WTC11 (cell line): ENCODE data around the gene BICDL2. TPM values are rescaled to one million over a fixed set of nuclear protein-coding genes. Genes with fewer than 3 reads are reported as not detected.

Experiments used
- ATF1 ChIP-seq: sonication (generic); formaldehyde crosslinking; IDR thresholded peaks from 2 replicates; pipeline ENCODE4 v1.8.1; 2023; ENCODE audit warnings: mild to moderate bottlenecking, moderate library complexity, missing genetic modification reagents
- GRHL2 ChIP-seq: fragments of 250-450 bp; sonication (Bioruptor Pico); IDR thresholded peaks from 2 replicates; pipeline ENCODE4 v1.8.0; 2022; ENCODE audit warnings: mild to moderate bottlenecking, moderate library complexity; ENCODE audit not compliant: insufficient replicate concordance, severe bottlenecking
- KAT7 ChIP-seq: sonication (generic); formaldehyde crosslinking; IDR thresholded peaks from 2 replicates; pipeline ENCODE4 v1.8.1; 2023; ENCODE audit warnings: missing genetic modification reagents, mild to moderate bottlenecking, borderline replicate concordance
- MXD4 ChIP-seq: fragments of 250-450 bp; sonication (Bioruptor Pico); IDR thresholded peaks from 2 replicates; pipeline ENCODE4 v1.8.0; 2021; ENCODE audit warnings: mild to moderate bottlenecking, moderate library complexity, borderline replicate concordance
- NFATC4 ChIP-seq: fragments of 250-450 bp; sonication (Bioruptor Pico); IDR thresholded peaks from 2 replicates; pipeline ENCODE4 v1.9.0; 2021; ENCODE audit warnings: mild to moderate bottlenecking
- NR2C2 ChIP-seq: sonication (generic); formaldehyde crosslinking; IDR thresholded peaks from 2 replicates; pipeline ENCODE4 v1.8.0; 2022; ENCODE audit warnings: mild to moderate bottlenecking, missing genetic modification reagents
- OVOL2 ChIP-seq: fragments of 250-450 bp; sonication (Bioruptor Pico); IDR thresholded peaks from 2 replicates; pipeline ENCODE4 v1.9.0; 2021; ENCODE audit warnings: mild to moderate bottlenecking, borderline replicate concordance
- PRRX2 ChIP-seq: fragments of 250-450 bp; sonication (Bioruptor Pico); IDR thresholded peaks from 2 replicates; pipeline ENCODE4 v1.8.0; 2021; ENCODE audit warnings: mild to moderate bottlenecking
- SP1 ChIP-seq: sonication (generic); formaldehyde crosslinking; conservative IDR thresholded peaks from 2 replicates; pipeline ENCODE4 v1.8.1; 2022; ENCODE audit warnings: missing genetic modification reagents
- TEAD4 ChIP-seq: sonication (generic); formaldehyde crosslinking; IDR thresholded peaks from 2 replicates; pipeline ENCODE4 v1.8.0; 2022; ENCODE audit warnings: mild to moderate bottlenecking, missing genetic modification reagents
- ZNF317 ChIP-seq: sonication (generic); formaldehyde crosslinking; IDR thresholded peaks from 2 replicates; pipeline ENCODE4 v1.8.1; 2023; ENCODE audit warnings: low read depth, mild to moderate bottlenecking, moderate library complexity, missing genetic modification reagents, borderline replicate concordance
- total RNA-seq: library from RNA; stranded (reverse); gene quantifications from 3 replicates; pipeline ENCODE4 v1.2.3, GENCODE V29; 2021
- TF ChIP-seq, protein P1 (sequence below): fragments of 250-450 bp; sonication (Bioruptor Pico); IDR thresholded peaks from 2 replicates; pipeline ENCODE4 v1.9.0; 2021; ENCODE audit warnings: mild to moderate bottlenecking, borderline replicate concordance
- TF ChIP-seq, protein P2 (sequence below): fragments of 200-600 bp; IDR thresholded peaks from 2 replicates; pipeline ENCODE4 v1.8.0; 2022; ENCODE audit warnings: antibody characterized with exemption
- TF ChIP-seq, protein P3 (sequence below): sonication (generic); formaldehyde crosslinking; IDR thresholded peaks from 2 replicates; pipeline ENCODE4 v1.8.1; 2023; ENCODE audit warnings: mild to moderate bottlenecking, missing genetic modification reagents
- TF ChIP-seq, protein P4 (sequence below): sonication (generic); formaldehyde crosslinking; IDR thresholded peaks from 2 replicates; pipeline ENCODE4 v1.8.0; 2023; ENCODE audit warnings: missing genetic modification reagents
- TF ChIP-seq, protein P5 (sequence below): sonication (generic); formaldehyde crosslinking; conservative IDR thresholded peaks from 2 replicates; pipeline ENCODE4 v1.8.1; 2023; ENCODE audit warnings: mild to moderate bottlenecking, low read depth, missing genetic modification reagents, moderate library complexity
- TF ChIP-seq, protein P6 (sequence below): sonication (generic); formaldehyde crosslinking; IDR thresholded peaks from 2 replicates; pipeline ENCODE4 v1.8.1; 2023; ENCODE audit warnings: mild to moderate bottlenecking, missing genetic modification reagents, moderate library complexity
- TF ChIP-seq, protein P7 (sequence below): sonication (generic); formaldehyde crosslinking; IDR thresholded peaks from 2 replicates; pipeline ENCODE4 v1.8.0; 2023; ENCODE audit warnings: missing genetic modification reagents, mild to moderate bottlenecking, borderline replicate concordance
- TF ChIP-seq, protein P8 (sequence below): fragments of 250-450 bp; sonication (Bioruptor Pico); IDR thresholded peaks from 2 replicates; pipeline ENCODE4 v1.8.0; 2021; ENCODE audit warnings: mild to moderate bottlenecking

Gene BICDL2
- total RNA-seq, 1 experiment from 2014 or later: 28.2 TPM

DNA sequence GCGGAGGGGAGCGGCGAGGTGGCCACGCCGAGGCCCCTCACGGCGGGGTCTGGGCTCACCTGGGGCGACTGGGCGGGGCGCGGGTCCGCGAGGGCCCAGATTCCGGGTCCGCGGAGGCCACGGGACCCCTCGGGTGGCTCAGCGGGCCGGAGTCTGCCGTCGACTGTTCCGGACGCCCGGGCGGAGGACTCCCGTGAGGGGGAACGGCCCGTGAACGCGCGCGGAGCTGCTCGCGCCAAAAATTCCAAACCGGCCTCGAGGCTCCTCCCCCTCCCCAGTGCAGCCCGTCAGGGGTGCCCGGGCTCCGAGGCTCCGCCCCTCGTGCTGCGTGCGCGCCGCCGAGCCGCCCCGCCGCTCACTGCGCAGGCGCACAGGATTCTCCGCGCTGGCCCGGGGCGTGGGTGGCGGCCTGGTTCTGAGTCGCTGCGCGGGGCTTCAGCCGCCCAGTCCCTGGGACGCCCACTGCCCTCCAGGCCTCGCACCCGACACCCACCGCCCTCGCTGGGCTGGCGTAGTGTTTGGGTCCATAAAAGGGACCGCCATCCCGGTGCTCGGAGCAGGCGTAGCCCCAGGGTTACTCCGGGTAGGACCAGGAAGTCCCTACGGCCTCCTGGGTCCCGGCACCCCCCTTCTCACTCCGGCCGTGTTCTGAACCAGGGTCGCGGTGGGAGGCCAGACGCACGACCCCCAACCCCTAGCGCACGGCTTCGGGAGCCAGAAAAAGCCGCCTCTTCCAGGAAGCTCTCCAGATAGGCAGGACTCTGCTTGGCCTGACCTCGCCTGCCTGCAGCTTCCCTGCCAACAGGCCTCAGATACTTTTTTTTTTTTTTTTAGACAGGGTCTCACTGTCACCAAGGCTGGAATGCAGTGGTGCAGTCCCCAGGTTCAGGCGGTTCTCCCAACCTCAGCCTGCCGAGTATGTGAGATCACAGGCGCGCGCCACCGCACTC is 56.2 kb downstream of the BICDL2 start, which contains the start of gene PKMYT1 (continued):
- TF ChIP-seq, protein P1, sequence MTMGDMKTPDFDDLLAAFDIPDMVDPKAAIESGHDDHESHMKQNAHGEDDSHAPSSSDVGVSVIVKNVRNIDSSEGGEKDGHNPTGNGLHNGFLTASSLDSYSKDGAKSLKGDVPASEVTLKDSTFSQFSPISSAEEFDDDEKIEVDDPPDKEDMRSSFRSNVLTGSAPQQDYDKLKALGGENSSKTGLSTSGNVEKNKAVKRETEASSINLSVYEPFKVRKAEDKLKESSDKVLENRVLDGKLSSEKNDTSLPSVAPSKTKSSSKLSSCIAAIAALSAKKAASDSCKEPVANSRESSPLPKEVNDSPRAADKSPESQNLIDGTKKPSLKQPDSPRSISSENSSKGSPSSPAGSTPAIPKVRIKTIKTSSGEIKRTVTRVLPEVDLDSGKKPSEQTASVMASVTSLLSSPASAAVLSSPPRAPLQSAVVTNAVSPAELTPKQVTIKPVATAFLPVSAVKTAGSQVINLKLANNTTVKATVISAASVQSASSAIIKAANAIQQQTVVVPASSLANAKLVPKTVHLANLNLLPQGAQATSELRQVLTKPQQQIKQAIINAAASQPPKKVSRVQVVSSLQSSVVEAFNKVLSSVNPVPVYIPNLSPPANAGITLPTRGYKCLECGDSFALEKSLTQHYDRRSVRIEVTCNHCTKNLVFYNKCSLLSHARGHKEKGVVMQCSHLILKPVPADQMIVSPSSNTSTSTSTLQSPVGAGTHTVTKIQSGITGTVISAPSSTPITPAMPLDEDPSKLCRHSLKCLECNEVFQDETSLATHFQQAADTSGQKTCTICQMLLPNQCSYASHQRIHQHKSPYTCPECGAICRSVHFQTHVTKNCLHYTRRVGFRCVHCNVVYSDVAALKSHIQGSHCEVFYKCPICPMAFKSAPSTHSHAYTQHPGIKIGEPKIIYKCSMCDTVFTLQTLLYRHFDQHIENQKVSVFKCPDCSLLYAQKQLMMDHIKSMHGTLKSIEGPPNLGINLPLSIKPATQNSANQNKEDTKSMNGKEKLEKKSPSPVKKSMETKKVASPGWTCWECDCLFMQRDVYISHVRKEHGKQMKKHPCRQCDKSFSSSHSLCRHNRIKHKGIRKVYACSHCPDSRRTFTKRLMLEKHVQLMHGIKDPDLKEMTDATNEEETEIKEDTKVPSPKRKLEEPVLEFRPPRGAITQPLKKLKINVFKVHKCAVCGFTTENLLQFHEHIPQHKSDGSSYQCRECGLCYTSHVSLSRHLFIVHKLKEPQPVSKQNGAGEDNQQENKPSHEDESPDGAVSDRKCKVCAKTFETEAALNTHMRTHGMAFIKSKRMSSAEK (CRISPR knock-in tag): no peak
- no peak for TF ChIP-seq NFATC4
- TF ChIP-seq MXD4: no peak
- peak; percentile 83 for TF ChIP-seq SP1
- TF ChIP-seq, protein P2, sequence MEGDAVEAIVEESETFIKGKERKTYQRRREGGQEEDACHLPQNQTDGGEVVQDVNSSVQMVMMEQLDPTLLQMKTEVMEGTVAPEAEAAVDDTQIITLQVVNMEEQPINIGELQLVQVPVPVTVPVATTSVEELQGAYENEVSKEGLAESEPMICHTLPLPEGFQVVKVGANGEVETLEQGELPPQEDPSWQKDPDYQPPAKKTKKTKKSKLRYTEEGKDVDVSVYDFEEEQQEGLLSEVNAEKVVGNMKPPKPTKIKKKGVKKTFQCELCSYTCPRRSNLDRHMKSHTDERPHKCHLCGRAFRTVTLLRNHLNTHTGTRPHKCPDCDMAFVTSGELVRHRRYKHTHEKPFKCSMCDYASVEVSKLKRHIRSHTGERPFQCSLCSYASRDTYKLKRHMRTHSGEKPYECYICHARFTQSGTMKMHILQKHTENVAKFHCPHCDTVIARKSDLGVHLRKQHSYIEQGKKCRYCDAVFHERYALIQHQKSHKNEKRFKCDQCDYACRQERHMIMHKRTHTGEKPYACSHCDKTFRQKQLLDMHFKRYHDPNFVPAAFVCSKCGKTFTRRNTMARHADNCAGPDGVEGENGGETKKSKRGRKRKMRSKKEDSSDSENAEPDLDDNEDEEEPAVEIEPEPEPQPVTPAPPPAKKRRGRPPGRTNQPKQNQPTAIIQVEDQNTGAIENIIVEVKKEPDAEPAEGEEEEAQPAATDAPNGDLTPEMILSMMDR: no peak
- TF ChIP-seq TEAD4: no peak
- TF ChIP-seq KAT7 (CRISPR knock-in tag): no peak
- no peak for TF ChIP-seq OVOL2 (CRISPR knock-in tag)
- TF ChIP-seq, protein P3, sequence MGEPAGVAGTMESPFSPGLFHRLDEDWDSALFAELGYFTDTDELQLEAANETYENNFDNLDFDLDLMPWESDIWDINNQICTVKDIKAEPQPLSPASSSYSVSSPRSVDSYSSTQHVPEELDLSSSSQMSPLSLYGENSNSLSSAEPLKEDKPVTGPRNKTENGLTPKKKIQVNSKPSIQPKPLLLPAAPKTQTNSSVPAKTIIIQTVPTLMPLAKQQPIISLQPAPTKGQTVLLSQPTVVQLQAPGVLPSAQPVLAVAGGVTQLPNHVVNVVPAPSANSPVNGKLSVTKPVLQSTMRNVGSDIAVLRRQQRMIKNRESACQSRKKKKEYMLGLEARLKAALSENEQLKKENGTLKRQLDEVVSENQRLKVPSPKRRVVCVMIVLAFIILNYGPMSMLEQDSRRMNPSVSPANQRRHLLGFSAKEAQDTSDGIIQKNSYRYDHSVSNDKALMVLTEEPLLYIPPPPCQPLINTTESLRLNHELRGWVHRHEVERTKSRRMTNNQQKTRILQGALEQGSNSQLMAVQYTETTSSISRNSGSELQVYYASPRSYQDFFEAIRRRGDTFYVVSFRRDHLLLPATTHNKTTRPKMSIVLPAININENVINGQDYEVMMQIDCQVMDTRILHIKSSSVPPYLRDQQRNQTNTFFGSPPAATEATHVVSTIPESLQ (CRISPR knock-in tag): no peak
- TF ChIP-seq, protein P4, sequence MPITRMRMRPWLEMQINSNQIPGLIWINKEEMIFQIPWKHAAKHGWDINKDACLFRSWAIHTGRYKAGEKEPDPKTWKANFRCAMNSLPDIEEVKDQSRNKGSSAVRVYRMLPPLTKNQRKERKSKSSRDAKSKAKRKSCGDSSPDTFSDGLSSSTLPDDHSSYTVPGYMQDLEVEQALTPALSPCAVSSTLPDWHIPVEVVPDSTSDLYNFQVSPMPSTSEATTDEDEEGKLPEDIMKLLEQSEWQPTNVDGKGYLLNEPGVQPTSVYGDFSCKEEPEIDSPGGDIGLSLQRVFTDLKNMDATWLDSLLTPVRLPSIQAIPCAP: no peak
- TF ChIP-seq ZNF317: no peak; the same call in 1 of the 2 replicates
- TF ChIP-seq, protein P5, sequence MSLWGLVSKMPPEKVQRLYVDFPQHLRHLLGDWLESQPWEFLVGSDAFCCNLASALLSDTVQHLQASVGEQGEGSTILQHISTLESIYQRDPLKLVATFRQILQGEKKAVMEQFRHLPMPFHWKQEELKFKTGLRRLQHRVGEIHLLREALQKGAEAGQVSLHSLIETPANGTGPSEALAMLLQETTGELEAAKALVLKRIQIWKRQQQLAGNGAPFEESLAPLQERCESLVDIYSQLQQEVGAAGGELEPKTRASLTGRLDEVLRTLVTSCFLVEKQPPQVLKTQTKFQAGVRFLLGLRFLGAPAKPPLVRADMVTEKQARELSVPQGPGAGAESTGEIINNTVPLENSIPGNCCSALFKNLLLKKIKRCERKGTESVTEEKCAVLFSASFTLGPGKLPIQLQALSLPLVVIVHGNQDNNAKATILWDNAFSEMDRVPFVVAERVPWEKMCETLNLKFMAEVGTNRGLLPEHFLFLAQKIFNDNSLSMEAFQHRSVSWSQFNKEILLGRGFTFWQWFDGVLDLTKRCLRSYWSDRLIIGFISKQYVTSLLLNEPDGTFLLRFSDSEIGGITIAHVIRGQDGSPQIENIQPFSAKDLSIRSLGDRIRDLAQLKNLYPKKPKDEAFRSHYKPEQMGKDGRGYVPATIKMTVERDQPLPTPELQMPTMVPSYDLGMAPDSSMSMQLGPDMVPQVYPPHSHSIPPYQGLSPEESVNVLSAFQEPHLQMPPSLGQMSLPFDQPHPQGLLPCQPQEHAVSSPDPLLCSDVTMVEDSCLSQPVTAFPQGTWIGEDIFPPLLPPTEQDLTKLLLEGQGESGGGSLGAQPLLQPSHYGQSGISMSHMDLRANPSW: no peak
- no peak for TF ChIP-seq PRRX2 (CRISPR knock-in tag)
- TF ChIP-seq, protein P6, sequence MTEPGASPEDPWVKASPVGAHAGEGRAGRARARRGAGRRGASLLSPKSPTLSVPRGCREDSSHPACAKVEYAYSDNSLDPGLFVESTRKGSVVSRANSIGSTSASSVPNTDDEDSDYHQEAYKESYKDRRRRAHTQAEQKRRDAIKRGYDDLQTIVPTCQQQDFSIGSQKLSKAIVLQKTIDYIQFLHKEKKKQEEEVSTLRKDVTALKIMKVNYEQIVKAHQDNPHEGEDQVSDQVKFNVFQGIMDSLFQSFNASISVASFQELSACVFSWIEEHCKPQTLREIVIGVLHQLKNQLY (CRISPR knock-in tag): no peak
- TF ChIP-seq NR2C2: no peak
- no peak for TF ChIP-seq ATF1
- TF ChIP-seq, protein P7, sequence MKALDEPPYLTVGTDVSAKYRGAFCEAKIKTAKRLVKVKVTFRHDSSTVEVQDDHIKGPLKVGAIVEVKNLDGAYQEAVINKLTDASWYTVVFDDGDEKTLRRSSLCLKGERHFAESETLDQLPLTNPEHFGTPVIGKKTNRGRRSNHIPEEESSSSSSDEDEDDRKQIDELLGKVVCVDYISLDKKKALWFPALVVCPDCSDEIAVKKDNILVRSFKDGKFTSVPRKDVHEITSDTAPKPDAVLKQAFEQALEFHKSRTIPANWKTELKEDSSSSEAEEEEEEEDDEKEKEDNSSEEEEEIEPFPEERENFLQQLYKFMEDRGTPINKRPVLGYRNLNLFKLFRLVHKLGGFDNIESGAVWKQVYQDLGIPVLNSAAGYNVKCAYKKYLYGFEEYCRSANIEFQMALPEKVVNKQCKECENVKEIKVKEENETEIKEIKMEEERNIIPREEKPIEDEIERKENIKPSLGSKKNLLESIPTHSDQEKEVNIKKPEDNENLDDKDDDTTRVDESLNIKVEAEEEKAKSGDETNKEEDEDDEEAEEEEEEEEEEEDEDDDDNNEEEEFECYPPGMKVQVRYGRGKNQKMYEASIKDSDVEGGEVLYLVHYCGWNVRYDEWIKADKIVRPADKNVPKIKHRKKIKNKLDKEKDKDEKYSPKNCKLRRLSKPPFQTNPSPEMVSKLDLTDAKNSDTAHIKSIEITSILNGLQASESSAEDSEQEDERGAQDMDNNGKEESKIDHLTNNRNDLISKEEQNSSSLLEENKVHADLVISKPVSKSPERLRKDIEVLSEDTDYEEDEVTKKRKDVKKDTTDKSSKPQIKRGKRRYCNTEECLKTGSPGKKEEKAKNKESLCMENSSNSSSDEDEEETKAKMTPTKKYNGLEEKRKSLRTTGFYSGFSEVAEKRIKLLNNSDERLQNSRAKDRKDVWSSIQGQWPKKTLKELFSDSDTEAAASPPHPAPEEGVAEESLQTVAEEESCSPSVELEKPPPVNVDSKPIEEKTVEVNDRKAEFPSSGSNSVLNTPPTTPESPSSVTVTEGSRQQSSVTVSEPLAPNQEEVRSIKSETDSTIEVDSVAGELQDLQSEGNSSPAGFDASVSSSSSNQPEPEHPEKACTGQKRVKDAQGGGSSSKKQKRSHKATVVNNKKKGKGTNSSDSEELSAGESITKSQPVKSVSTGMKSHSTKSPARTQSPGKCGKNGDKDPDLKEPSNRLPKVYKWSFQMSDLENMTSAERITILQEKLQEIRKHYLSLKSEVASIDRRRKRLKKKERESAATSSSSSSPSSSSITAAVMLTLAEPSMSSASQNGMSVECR: no peak
- TF ChIP-seq, protein P8, sequence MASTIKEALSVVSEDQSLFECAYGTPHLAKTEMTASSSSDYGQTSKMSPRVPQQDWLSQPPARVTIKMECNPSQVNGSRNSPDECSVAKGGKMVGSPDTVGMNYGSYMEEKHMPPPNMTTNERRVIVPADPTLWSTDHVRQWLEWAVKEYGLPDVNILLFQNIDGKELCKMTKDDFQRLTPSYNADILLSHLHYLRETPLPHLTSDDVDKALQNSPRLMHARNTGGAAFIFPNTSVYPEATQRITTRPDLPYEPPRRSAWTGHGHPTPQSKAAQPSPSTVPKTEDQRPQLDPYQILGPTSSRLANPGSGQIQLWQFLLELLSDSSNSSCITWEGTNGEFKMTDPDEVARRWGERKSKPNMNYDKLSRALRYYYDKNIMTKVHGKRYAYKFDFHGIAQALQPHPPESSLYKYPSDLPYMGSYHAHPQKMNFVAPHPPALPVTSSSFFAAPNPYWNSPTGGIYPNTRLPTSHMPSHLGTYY (CRISPR knock-in tag): no peak
- no peak for TF ChIP-seq GRHL2
